OCI-LY1 (cell line): ENCODE data around the gene CCDC18.
"Not testable (repeated sequence)": the region's sequence is repeated elsewhere in the genome, so short reads cannot be mapped to it uniquely, and the experiment has no call there.

Source experiments
- H2AFZ ChIP-seq: fragments of 200-600 bp; sonication (generic), shearing (Covaris generic); 2 replicates; pipeline ENCODE4 v1.6.0; 2014; ENCODE audit warnings: antibody characterized with exemption, mild to moderate bottlenecking, low read length
- H3F3A ChIP-seq: fragments of 200-600 bp; sonication (generic), shearing (Covaris generic); 2 replicates; pipeline ENCODE4 v1.6.0; 2014; ENCODE audit warnings: mild to moderate bottlenecking, antibody characterized with exemption, low read length, moderate library complexity; ENCODE audit not compliant: insufficient read depth
- H3K27ac ChIP-seq: fragments of 200-600 bp; sonication (generic); 2 replicates; pipeline ENCODE4 v1.5.1; 2014; ENCODE audit warnings: low read length, mixed run types, mild to moderate bottlenecking, low read depth; ENCODE audit not compliant: poor library complexity, severe bottlenecking
- H3K27me3 ChIP-seq: fragments of 200-600 bp; sonication (generic); 2 replicates; pipeline ENCODE4 v1.6.0; 2014; ENCODE audit warnings: antibody characterized with exemption, mild to moderate bottlenecking, low read length, moderate library complexity; ENCODE audit not compliant: insufficient read depth
- H3K36me3 ChIP-seq: fragments of 200-600 bp; sonication (generic); 2 replicates; pipeline ENCODE4 v1.6.1; 2014; ENCODE audit warnings: mild to moderate bottlenecking, antibody characterized with exemption, low read length, moderate library complexity, mixed read lengths; ENCODE audit not compliant: insufficient read depth
- H3K4me1 ChIP-seq: fragments of 200-600 bp; sonication (generic); 2 replicates; pipeline ENCODE4 v1.5.1; 2014; ENCODE audit warnings: mild to moderate bottlenecking, low read length, moderate library complexity; ENCODE audit not compliant: insufficient read depth, severe bottlenecking
- H3K4me2 ChIP-seq: fragments of 200-600 bp; sonication (generic), shearing (Covaris generic); 2 replicates; pipeline ENCODE4 v1.6.1; 2014; ENCODE audit warnings: low read length
- H3K4me3 ChIP-seq: fragments of 200-600 bp; sonication (generic); 2 replicates; pipeline ENCODE4 v1.5.1; 2014; ENCODE audit warnings: low read length, low read depth, mild to moderate bottlenecking, mixed read lengths; ENCODE audit not compliant: poor library complexity, severe bottlenecking
- H3K79me2 ChIP-seq: fragments of 200-600 bp; shearing (Covaris generic); 2 replicates; pipeline ENCODE4 v1.6.1; 2016; ENCODE audit warnings: mixed run types, low read length, mixed read lengths; ENCODE audit not compliant: insufficient read depth
- H3K9ac ChIP-seq: fragments of 200-600 bp; sonication (generic), shearing (Covaris generic); 2 replicates; pipeline ENCODE4 v1.6.1; 2014; ENCODE audit warnings: mild to moderate bottlenecking, low read length, mixed read lengths
- H3K9me2 ChIP-seq: fragments of 200-600 bp; sonication (generic), shearing (Covaris generic); 2 replicates; pipeline ENCODE4 v1.6.1; 2014; ENCODE audit warnings: low read depth, mild to moderate bottlenecking, low read length, mixed read lengths
- H3K9me3 ChIP-seq: fragments of 200-600 bp; shearing (Covaris generic); 2 replicates; pipeline ENCODE4 v1.6.1; 2014; ENCODE audit warnings: low read length, mixed read lengths
- H4K20me1 ChIP-seq: fragments of 200-600 bp; sonication (generic), shearing (Covaris generic); 2 replicates; pipeline ENCODE4 v1.6.0; 2016; ENCODE audit warnings: mild to moderate bottlenecking, low read length; ENCODE audit not compliant: insufficient read depth
- EZH2 ChIP-seq: fragments of 200-600 bp; sonication (generic), shearing (Covaris generic); IDR thresholded peaks from 2 replicates; pipeline ENCODE4 v1.8.0; 2017; ENCODE audit warnings: borderline replicate concordance, mixed run types, mild to moderate bottlenecking, antibody characterized with exemption, low read length, moderate library complexity, mixed read lengths
- TF ChIP-seq, protein P1 (sequence below): fragments of 200-600 bp; sonication (generic), shearing (Covaris generic); IDR thresholded peaks from 2 replicates; pipeline ENCODE4 v1.5.1; 2017; ENCODE audit warnings: mild to moderate bottlenecking, antibody characterized with exemption, low read length, moderate library complexity, mixed read lengths

CCDC18 gene

DNA sequence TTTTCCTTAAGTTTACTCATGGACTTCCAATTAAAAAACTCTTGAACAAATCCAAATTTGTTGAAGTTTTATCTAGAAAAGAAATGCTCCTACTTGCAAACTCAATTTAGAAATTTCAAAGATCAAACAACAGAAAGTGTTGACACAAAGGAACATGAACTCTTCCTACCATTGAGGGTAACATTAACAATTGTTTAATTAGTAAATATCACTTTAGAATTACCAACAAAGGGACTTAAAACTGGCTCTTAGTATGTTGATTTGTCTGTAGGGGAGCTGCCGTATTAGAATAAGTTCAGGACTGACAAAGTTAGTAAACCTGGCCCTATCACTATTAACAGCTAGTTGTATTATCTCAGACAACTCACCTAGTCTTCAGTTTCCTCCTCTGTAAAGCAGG lies 57.9 kb downstream of the CCDC18 start:
- Histone ChIP-seq H3K9me2 (no peaks in the 10 kb centered on the region), H3K4me1 (no peaks in the 10 kb centered on the region), H3K36me3 (peaks cover 76% of the 10 kb centered on the region), H3K9me3 (peaks cover 5% of the 10 kb centered on the region; the same call in 1 of the 2 replicates), H3K79me2 (no peaks in the 10 kb centered on the region), H2AFZ (no peak overlapping the region), H3K27ac (no peak overlapping the region), H3K27me3 (no peaks in the 10 kb centered on the region), H3K4me2 (no peak overlapping the region), H3K9ac (no peak overlapping the region), H3K4me3 (no peak overlapping the region), H4K20me1 (no peaks in the 10 kb centered on the region), H3F3A (no peaks in the 10 kb centered on the region)
- no peak for TF ChIP-seq EZH2
- TF ChIP-seq, protein P1, sequence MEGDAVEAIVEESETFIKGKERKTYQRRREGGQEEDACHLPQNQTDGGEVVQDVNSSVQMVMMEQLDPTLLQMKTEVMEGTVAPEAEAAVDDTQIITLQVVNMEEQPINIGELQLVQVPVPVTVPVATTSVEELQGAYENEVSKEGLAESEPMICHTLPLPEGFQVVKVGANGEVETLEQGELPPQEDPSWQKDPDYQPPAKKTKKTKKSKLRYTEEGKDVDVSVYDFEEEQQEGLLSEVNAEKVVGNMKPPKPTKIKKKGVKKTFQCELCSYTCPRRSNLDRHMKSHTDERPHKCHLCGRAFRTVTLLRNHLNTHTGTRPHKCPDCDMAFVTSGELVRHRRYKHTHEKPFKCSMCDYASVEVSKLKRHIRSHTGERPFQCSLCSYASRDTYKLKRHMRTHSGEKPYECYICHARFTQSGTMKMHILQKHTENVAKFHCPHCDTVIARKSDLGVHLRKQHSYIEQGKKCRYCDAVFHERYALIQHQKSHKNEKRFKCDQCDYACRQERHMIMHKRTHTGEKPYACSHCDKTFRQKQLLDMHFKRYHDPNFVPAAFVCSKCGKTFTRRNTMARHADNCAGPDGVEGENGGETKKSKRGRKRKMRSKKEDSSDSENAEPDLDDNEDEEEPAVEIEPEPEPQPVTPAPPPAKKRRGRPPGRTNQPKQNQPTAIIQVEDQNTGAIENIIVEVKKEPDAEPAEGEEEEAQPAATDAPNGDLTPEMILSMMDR = no peak

DNA sequence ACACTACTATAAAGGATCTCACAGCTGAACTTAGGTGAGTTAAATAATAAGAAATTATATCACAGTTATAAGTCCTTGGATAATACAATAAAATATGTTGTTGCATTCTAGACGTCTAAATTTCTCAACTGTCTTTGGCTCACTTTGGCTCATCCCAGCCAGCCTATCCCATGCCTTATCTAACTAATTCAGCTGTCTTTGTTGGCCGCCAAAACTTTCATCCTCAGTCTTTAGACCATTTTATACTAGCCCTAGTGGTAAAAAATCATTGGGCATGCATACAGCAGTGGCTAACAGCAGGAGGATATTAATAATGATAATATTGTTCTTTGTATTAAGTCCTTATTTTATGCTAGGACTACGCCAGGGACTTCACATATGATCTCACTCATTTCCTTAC lies 59.3 kb downstream of the CCDC18 start:
- no peaks in the 10 kb centered on the region for H3K4me1 ChIP-seq
- no peaks in the 10 kb centered on the region for H3K27me3 ChIP-seq
- TF ChIP-seq EZH2 = no peak
- TF ChIP-seq, protein P1 = no peak
- no peaks in the 10 kb centered on the region for H3K79me2 ChIP-seq
- H3F3A ChIP-seq = no peaks in the 10 kb centered on the region
- no peak overlapping the region for H3K4me2 ChIP-seq
- peaks cover 5% of the 10 kb centered on the region; the same call in 1 of the 2 replicates for H3K9me3 ChIP-seq
- H4K20me1 ChIP-seq = no peaks in the 10 kb centered on the region
- H2AFZ ChIP-seq = no peak overlapping the region
- peaks cover 74% of the 10 kb centered on the region for H3K36me3 ChIP-seq
- no peak overlapping the region for H3K27ac ChIP-seq
- H3K9ac ChIP-seq = no peak overlapping the region
- H3K4me3 ChIP-seq = no peak overlapping the region
- no peaks in the 10 kb centered on the region for H3K9me2 ChIP-seq

DNA sequence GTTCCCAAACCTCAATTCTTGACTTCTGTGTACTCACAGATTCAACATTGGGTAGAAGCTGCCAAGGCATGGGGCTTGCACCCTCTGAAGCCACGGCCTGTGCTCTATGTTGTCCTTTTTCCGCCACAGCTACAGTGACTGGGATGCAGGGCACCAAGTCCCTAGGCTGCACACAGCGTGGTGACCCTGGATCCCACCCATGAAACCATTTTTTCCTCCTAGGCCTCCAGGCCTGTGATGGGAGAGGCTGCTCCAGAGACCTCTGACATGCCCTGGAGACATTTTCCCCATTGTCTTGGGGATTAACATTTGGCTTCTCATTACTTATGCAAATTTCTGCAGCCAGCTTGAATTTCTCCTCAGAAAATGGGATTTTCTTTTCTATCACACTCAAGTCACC lies 62.7 kb downstream of the CCDC18 start:
- not testable (repeated sequence) for H2AFZ ChIP-seq, H3K27ac ChIP-seq, H3F3A ChIP-seq, H3K4me3 ChIP-seq, H3K9me3 ChIP-seq, H3K9me2 ChIP-seq, H3K79me2 ChIP-seq, H3K4me1 ChIP-seq, H3K4me2 ChIP-seq, H4K20me1 ChIP-seq, H3K27me3 ChIP-seq, H3K9ac ChIP-seq
- peaks cover 75% of the 10 kb centered on the region for H3K36me3 ChIP-seq

DNA sequence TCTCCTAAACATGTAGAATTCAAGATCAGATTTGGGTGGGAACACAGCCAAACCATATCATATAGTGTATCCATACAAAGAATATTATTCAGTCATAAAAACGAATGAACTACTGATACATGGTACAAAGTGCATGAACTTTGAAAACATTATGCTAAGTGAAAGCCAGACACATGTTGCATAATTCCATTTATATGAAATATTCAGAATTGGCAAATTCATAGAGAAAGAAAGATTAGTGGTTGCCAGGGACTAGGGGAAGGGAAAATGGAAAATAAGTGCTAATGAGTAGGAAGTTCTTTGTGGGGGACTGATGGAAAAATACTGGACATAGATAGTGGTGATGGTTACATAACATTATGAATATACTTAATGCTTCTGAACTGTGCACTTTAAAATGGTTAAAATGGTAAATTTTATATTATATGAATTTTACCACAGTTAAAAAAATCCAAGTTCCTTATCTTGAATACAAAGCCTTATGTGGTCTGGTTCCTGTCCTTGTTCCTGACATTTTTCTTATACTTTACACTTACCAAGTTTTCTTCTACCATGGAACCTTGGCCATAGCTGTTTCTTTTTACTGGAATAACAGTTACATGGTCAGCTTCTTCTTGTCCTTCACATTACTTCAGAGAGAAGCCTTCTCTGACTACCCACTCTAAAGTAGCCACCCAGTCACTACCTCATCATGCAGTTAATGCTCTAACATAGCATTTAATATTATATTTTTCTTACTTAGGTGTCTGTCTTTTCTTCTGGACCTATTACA lies 64.0 kb downstream of the CCDC18 start:
- H3K9me2 ChIP-seq = no peaks in the 10 kb centered on the region
- TF ChIP-seq, protein P1 = no peak
- no peak for TF ChIP-seq EZH2
- no peaks in the 10 kb centered on the region for H3K4me1 ChIP-seq
- no peak overlapping the region for H3K4me2 ChIP-seq
- no peaks in the 10 kb centered on the region for H4K20me1 ChIP-seq
- no peak overlapping the region for H3K27ac ChIP-seq
- H3K79me2 ChIP-seq = no peaks in the 10 kb centered on the region
- H3K4me3 ChIP-seq = no peak overlapping the region
- no peak overlapping the region for H2AFZ ChIP-seq
- peaks cover 71% of the 10 kb centered on the region for H3K36me3 ChIP-seq
- H3K27me3 ChIP-seq = no peaks in the 10 kb centered on the region
- peaks cover 5% of the 10 kb centered on the region; the same call in 1 of the 2 replicates for H3K9me3 ChIP-seq
- H3F3A ChIP-seq = no peaks in the 10 kb centered on the region
- no peak overlapping the region for H3K9ac ChIP-seq
